Stimulated activated CD4-positive, alpha-beta T cell treated with anti-CD3 and anti-CD28 coated beads, Interleukin-1b, Interleukin-23, amount 100 ng/mL, for 24 hours (primary cell): ENCODE data around the gene OR10A2.
"Not testable (repeated sequence)": the region's sequence is repeated elsewhere in the genome, so short reads cannot be mapped to it uniquely, and the experiment has no call there.

Experiments used
- DNase-seq, 4 experiments: peaks; one replicate each; pipeline ENCODE4 v3.0.0-alpha.2; 2020; ENCODE audit warnings: low read depth in 4 of 4, low spot score in 1 of 4

The OR10A2 gene, protein sequence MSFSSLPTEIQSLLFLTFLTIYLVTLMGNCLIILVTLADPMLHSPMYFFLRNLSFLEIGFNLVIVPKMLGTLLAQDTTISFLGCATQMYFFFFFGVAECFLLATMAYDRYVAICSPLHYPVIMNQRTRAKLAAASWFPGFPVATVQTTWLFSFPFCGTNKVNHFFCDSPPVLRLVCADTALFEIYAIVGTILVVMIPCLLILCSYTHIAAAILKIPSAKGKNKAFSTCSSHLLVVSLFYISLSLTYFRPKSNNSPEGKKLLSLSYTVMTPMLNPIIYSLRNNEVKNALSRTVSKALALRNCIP

DNA sequence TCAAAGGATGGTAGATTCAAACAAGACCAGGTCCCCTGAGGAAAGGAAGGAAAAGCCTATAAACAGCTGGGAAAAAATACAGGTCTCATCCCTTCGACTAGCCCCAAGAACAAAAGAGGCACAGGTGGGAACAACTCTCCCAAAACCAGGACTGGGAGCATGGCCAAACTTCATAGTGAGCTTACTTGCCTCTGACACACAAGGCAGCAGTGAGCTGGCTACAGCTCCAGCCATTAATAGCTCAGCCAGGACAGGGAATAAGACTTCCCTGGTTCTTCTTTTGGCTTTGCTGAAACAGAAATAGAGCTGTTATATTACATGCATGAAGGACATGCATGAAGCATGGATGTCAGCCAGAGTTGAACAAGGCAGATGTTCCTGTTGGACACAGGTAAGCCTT is at the start of gene OR10A2:
OR10A2 (plus strand) TSS at position 97 of the 400 bp plus-strand sequence. CDS start 6,698 bp downstream, outside the sequence.
- no peak for DNase-seq

DNA sequence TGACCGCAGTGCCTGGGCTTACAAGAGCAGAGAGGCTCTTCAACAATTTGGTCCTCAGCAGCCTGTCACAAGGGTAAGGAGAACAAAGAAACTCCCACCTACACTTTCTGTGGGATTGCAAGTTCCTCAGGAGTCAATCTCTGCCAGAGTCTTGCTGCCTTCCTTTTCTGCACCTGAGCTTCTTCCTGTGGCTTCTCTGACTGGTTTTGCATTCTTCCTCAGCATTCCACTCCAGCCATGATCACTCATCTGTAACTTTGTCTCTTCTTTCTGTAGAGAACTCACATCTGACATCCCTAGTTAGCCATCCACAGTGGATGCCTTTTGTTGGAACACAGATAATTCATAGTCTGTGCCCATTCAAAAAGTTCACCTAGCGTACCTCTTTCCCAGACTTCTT is 49.2 kb upstream of the OR10A2 start:
- no peak for DNase-seq

DNA sequence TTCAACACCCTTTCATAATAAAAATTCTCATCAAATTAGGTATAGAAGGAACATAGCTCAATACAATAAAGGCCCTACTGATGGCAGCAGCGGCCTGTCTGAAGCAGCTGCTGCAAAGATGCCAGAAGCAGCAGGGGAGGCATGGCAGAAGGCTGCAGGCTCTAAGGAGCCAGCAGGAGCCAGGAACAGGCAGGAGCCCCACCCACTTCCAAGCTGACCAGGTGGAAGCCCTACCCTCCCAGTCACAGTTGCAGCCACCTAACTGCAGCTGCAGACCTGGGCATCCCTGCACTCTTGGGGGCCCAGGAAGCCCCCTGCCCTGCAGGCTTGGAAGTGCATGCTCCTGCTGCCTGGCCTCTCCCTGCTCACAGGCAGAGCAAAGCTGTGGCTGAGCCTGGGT is 45.2 kb upstream of the OR10A2 start:
- DNase-seq: no peak

DNA sequence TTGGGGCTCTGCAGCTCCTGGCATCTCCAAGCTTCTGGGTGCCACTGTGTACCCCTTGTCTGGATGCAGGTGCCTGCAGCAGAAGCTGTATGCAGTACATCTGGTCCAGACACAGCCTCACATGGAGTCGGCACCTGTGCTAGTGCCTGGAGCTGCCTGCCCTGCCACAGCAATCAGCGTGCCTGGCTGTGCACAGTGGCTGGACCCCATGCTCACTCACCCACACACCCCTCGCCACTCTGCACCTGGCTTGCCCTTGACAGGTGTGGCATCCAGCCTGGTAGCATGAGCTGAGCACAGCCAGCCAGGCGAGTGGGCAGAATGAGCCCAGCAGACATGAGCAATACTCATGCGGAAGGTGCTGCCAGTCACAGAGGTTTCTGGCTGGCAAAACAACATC is 43.9 kb upstream of the OR10A2 start:
- no peak for DNase-seq

DNA sequence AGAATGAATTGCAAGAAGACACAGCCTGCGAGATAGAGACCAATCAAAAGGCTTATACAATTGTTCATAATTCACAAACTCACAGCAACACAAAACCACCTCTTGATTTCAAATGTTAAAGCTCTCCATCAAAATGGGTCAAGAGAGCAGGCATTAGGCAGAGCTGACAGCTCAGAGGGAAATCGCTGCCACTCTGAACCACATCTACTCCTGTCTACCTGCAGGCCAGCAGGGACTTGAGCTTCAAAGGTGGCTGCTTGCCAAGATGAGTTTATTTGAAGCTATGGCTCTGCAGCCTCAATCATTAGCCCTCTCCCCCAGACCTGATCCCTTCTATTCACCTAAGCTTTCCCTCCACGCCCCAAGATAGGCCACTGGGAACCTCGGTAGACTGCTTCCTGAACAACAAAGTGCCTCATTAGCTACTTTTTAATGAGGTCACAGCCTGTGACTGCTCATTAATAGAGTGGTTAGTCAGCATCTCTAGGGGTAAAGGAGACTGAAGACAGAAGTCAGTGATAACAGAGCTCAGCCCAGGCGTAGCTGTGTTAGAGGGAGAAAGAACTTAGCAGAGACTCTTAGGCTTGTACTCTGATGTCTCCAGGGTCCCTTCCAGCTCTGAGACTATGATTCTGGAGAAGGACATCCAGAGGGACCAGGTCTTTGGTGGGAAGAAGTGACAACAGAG is 38.6 kb upstream of the OR10A2 start:
- no peak for DNase-seq

DNA sequence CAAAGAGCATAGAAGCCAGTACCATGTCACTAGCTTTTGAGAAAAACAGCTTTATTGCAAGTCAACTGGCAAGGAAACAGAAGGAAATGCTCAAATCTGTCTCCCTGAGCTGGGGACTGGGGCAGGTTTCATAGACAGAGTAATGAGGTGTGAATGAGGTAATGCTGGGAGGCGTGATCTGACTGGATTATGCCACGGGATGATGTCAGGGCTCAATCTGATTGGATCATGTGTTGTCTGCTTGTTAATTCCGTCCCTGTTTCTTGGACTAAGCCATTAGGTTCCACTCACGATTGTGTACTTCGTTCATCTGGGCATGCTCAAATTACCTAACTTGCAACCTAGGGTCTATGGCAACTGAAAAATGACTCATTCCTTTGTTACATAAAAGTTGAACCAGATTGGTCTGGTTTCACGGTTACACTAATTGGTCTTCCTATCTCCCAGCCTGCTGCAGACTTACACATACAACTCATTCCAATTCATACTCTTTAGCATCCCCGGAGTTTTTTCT is 37.6 kb upstream of the OR10A2 start:
- DNase-seq: no peak

DNA sequence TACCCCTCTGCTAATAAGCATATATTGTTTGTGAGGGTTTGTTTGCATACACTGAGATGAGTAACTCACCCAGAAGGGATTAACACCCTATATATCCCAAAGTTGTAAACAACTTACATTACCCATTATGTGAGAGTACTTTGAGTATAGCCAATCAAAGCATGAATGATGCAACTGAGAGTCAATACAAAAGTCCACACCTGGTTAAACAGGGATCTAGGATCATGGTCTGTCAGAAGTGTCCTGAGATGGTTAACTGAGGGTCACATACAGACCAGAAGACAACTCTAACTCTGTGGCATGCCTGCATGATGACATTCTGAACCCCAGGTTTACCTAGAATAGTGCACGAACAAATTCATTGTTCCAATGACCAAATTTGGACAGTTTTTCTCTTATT is 34.8 kb upstream of the OR10A2 start:
- no peak for DNase-seq

DNA sequence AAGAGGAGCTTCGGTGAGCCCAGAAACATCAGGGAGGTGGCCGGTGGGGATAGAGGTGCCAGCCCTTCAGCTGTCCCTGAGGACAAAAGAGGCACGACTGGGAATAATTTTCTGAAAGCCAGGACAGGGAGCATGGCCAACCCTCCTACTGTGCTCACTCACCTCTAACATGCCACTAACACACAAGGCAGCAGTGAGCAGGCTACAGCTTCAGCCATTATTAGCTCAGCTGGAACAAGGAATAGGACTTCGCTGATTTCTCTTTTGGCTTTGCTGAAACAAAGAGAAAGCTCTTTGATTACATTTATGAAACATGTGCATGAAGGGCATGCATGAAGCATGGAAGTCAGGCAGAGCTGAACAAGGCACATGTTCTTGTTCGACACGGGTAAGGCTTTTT is 29.5 kb upstream of the OR10A2 start:
- no peak for DNase-seq

DNA sequence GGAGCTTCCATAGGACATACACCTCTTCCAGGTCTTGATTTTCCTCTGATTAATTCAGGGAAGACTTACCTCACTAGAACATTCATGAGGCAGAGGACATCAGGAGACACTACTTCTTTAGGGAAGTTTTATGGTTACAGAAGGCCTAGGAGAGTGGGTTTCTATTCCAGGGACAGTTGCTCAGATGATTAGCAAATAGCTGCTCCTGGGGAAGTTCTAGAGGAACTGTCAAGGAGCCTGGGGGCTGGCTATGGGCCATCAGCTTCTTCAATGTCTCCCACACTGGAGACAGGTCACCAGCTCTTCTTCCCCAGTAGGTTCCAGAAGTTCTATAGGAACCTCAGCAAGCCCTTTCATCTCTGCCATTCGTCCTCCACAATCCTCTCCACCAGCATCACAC is 28.8 kb upstream of the OR10A2 start:
- DNase-seq: no peak

DNA sequence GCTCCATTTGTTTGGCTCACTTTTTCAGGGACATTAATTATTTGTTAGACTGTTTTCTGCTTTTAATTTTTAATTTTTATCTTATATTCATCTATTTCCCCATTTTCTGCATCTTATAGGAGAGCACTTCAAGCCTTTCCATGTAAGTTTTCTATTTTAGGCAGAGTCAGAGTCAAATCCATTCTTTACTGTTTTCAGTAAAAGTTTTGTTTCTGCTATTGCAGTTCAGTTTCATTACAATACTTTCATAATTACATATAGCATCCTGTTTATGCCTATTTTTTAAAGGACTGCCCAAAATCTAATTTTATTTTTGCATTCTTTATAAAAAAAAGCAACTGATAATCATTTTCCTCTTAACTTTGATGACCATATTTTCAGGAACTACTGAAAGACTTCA is 21.2 kb upstream of the OR10A2 start:
- DNase-seq: no peak

DNA sequence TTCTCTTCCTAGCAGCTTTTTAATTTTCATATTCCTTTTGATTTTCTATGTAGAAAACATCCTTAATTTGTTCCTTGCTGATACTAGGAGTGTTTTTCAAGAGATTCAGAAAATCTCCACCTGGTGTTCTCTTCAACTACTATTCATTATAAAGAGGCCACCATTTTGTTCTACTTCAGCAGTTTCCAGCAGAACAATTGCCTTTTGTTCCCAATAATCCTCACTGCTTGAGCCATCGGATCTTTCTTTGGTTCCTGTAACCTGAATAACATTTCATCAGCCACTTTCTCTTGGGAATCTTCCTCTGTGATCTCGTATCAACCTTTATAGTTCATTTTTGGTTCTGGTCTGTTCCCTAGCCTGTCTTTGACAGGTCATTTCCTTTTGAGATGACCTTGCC is 19.2 kb upstream of the OR10A2 start:
- no peak for DNase-seq

DNA sequence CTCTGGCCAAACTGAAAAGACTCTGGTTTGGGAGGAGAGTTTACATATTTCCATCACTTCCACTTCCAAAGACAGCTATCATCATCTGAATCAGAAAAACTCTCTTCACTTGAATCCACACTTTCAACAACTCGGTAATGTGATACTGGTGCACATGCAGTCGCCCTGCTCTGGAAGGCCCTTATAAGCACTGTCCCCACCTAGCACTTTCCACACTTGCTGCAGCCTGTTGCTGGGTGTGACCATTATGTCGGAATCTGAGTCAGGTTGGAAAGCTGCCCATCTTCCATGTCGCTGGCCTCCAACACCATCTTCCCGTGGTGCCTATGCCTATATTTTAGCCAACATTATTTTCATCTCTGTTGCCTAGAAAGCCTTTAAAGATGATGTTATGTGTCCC is 18.5 kb upstream of the OR10A2 start:
- no peak for DNase-seq

DNA sequence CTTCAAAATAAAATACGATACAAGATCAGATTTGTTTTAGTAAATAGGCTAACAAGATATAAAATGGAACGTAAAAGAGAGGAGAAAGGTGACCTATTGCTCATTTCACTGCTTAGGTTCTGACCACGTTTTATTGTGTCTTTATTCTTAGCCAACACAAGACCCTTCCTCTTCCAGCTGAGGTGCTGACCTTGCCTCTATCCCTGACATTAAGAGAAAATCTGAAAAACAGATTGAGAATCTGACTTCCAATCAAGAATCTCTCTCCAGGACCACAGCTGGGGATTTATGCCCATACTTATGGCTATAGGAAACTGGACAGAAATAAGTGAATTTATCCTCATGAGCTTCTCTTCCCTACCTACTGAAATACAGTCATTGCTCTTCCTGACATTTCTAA is 17.5 kb upstream of the OR10A2 start, which contains the start of gene OR10A5:
OR10A5 (plus strand) TSS at position 301 of the 400 bp plus-strand sequence; CDS start at position 301, 0 bp downstream.
- DNase-seq: no peak

DNA sequence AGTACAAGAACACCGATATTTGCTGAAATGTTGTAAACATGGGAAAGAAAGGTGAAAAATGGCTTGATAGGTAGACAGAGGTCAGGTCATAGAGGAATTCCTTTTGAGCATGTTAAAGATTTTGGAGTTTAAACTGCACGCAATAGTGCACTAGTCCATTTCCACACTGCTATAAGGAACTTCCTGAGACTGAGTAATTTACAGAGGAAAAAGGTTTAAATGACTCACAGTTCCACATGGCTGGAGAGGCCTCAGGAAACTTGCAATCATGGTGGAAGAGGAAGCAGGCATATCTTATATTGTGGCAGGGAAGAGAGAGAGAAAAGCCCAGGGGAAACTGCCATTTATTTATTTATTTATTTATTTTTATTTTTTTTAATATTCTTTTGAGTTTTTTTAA is 12.3 kb upstream of the OR10A2 start:
- DNase-seq: no peak

DNA sequence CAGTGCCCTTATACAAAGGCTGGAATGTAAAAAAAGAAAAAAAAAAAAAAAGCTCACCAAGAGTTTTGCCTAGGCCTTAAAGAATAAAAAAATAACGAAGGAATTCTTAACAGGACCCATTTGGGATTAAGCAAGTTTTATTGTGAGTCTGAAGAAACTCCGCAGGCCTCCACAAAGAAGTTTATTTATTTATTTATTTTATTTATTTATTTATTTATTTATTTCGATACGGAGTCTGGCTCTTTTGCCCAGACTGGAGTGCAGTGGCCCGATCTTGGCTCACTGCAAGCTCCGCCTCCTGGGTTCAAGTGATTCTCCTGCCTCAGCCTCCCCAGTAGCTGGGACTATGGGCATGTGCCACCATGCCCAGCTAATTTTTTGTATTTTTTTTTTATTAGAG is 8.1 kb upstream of the OR10A2 start:
- not testable (repeated sequence) for DNase-seq

DNA sequence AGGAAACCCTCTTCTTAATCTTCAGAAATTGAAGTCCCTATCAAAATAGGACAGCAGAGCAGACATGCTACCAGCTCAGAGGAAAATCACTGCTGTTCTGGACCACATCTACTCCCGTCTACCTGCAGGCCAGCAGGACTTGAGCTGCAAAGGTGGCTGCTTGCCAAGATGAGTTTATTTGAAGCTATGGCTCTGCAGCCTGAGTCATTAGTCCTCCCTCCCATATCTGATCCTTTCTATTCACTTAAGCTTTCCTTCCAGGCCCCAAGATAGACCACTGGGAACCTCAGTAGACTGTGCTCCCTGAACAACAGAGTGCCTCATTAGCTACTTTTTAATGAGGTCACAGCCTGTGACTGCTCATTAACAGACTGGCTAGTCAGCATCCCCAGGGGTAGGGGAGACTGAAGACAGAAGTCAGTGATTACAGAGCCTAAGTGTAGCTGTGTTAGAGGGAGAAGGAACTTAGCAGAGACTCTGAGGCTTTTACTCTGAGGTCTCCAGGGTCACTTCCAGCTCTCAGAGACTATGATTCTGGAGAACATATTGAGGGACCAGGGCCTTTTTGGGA is 6.8 kb upstream of the OR10A2 start:
- no peak for DNase-seq

DNA sequence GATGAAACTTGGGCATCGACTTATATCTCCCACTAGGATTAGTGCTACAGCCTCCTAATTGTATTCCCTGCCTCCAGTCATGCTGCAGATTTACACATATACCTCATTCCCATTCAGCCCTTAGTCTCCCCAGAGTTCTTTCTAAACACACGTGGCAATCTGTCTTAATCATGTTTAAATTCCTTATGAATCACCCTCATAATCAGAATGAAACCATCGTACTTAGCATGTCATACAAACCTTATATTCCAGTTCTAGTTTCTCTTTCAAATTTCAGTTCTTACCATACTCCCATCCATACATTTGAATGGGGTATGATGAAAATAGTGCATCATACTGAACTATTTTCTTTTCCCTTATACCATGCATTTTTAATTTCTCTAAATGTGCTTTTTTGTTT is 6.0 kb upstream of the OR10A2 start:
- no peak for DNase-seq

DNA sequence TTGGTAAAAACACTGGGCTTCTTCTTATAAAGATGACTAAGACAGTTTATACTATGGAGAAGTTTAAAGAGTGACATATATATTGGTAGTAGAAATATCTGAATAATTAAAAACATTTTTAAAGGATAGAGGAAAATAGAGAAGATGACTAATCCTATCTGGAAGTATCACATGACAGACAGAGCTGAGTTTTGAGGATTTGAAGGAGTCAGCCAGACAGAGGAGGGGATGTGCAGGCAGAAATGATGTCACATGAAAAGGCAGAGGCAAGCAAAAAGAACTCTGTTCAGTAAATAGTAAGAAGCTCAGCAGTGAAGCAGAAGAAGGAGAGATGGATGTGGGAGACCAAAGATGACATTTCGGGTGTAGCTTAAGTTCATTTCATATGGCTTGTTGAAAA is 1.6 kb downstream of the OR10A2 start:
- no peak for DNase-seq

DNA sequence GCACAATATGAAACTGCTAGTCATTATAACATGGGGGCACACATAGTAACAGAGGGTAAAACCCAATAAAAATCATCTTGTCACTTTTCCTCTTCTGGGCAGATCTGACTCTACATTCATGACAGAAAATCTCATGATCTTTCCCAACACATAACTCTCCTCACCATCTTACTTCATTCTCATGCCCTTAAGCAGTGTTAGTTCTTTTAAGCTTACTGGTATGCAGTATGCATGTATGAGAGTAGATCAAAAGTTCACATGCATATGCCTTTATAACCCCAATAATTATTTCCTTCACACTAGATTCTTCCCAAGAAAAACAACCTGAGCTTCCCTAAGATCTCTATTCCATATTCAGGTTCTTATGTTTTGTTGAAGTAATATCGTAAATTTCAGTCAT is 8.4 kb downstream of the OR10A2 start:
- no peak for DNase-seq

DNA sequence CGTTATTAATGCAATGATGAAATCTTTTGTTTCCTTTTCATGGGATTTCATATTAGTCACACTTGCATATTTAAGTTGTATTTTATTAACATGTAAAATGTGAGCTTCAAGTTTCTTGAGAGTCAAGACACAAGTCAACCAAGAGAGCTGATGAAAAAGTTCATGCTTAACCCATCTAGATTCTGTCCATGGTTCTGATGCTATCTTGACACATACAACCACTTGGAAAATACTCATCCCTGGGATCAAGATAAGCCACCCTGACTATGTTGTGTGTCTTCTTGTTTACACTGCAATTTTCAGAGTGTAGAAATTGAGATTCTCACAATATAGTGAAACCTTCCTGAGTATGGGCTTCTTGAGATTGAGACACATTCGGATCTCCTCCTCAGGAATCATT is 12.9 kb downstream of the OR10A2 start:
- no peak for DNase-seq

DNA sequence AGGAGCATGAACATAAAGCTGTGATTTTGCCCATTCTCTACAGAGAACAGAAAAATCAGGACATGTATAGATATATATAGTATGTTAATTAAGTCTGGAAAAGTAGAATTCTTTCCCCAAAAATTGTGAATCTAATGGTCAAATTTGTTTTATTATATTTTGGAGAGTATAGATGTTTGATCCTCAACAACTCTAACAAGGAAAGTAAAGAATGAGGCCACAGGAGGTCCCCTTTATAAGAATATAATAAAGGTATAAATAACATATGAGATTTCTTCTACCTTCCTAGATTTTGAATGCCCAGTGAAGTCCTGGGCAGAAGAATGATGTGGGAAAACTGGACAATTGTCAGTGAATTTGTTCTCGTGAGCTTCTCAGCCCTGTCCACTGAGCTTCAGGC is 13.5 kb downstream of the OR10A2 start, which contains the start of gene OR10A4:
OR10A4 (plus strand) TSS at position 301 of the 400 bp plus-strand sequence; CDS start at position 324, 23 bp downstream.
- no peak for DNase-seq

DNA sequence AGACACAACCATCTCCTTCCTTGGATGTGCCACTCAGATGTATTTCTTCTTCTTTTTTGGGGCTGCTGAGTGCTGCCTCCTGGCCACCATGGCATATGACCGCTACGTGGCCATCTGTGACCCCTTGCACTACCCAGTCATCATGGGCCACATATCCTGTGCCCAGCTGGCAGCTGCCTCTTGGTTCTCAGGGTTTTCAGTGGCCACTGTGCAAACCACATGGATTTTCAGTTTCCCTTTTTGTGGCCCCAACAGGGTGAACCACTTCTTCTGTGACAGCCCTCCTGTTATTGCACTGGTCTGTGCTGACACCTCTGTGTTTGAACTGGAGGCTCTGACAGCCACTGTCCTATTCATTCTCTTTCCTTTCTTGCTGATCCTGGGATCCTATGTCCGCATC is 14.1 kb downstream of the OR10A2 start:
- DNase-seq: no peak
